ENCODE data around the gene KLF16. TPM values are rescaled to one million over a fixed set of nuclear protein-coding genes. Genes with fewer than 3 reads are reported as not detected.

Gene KLF16
- total RNA-seq, 1 donor from 2014 or later: 9.8 TPM

DNA sequence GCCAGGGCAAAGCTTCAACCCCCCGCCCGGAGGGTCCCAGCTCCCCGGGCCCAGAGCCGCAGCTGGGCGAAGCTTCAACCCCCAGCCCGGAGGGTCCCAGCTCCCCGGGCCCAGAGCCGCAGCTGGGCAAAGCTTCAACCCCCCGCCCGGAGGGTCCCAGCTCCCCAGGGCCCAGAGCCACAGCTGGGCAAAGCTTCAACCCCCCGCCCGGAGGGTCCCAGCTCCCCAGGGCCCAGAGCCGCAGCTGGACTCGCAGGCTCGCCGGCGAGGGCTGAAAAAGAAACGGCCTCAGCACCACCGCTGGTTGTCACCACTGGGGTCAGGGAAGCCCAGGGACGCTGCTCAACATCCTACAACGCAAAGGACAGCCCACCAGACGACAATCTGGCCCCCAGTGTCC is 20.3 kb downstream of the KLF16 start:
- no peak for DNase-seq (ENCODE audit: low read depth, low spot score)

GRCh38 chr19:1841209-1841924 is 22.0 kb downstream of the KLF16 start:
- no peak for DNase-seq (ENCODE audit: low read depth, low spot score)

- no peak for DNase-seq (ENCODE audit: low read depth, low spot score)
Measured at GRCh38 chr19:1840541-1841115, 22.8 kb downstream of the KLF16 start.

- DNase-seq (ENCODE audit: low read depth, low spot score): no peak
Measured at GRCh38 chr19:1839658-1840540, 23.5 kb downstream of the KLF16 start.

DNA sequence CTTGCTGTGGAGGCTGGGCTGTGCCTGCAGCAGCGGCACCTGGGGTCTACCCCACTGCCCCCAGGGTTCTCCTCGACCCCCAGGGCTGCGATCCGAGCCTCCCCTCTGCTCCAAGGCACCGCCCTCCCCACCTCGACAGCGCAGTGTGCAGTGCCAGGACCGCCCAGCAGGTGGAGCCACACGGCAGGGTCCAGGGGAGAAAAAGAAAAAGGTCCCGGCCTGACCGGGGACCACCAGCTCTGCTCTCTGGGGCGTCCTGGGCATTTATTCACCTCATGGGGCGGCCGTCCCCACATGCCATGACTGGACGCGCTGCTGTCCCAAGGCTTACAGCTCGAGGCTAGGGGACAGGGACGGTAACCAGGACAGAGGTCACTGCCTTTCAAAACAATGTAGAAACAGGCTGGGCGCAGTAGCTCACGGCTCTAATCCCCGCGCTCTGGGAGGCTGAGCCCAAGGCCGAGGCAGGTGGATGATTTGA is 25.7 kb downstream of the KLF16 start:
- DNase-seq (ENCODE audit: low read depth, low spot score): no peak

DNA sequence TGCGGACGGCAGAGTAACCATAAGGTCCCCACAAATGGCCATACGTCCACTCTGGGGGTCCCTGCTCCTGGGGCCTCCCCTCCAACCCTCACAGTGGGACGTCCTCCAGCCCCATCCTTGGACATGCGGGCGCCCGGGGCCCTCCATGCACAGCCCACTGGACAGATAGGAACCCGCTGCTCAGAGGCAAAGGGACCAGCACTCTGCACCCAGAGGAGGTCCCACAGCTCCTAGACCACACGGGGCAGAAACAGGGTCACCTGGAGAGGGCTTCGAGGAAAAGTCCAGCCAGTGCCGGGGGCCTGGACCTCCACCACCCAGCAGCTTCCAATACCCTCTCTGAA is 26.2 kb downstream of the KLF16 start:
- DNase-seq (ENCODE audit: low read depth, low spot score): no peak

- DNase-seq (ENCODE audit: low read depth, low spot score): no peak
Measured at GRCh38 chr19:1836458-1837221, 26.7 kb downstream of the KLF16 start.

DNA sequence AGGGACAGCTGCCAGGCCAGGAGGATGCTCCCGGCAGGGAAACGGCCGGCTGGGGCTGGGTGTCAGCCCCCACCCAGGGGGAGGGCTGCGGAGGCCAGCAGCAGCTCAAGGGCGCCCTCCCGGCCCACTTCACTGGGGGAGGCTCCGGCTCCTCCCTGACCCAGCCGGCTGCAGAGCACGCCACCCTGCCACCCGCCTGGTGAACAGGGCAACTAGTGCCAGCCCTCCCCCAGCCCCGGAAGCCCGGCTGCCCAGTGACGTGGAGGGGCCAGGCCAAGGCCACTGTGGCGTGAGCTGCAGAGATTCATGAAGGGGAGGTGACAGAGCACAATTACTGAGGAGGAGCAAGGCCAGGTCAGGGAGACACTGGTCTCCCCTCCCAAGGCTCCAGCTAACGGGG is 29.8 kb downstream of the KLF16 start:
- DNase-seq (ENCODE audit: low read depth, low spot score): no peak

- DNase-seq (ENCODE audit: low read depth, low spot score): no peak
Measured at GRCh38 chr19:1832046-1832663, 31.2 kb downstream of the KLF16 start.

GRCh38 chr19:1830978-1831377 is 32.4 kb downstream of the KLF16 start:
- no peak for DNase-seq (ENCODE audit: low read depth, low spot score)

GRCh38 chr19:1830568-1830967 is 32.8 kb downstream of the KLF16 start:
- no peak for DNase-seq (ENCODE audit: low read depth, low spot score)

DNA sequence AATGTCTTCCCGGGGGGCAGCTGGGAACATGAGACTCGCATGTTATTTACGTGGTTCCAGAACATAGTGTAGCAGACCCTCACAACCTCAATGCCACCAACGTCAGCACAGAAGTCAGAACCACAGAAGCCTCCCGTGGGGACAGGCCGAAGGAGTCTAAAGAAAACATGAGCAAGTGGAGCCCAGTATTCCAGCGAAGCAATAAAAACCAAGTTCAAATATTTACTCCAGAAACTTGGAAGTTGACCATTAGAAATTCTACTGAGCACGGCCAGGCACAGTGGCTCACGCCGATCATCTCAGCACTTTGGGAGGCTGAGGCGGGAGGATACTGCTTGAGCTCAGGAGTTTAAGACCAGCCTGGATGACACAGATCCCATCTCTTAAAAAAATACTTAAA is 33.4 kb downstream of the KLF16 start:
- DNase-seq (ENCODE audit: low read depth, low spot score): no peak

- DNase-seq (ENCODE audit: low read depth, low spot score): no peak
Measured at GRCh38 chr19:1828279-1829238, 34.8 kb downstream of the KLF16 start.

DNA sequence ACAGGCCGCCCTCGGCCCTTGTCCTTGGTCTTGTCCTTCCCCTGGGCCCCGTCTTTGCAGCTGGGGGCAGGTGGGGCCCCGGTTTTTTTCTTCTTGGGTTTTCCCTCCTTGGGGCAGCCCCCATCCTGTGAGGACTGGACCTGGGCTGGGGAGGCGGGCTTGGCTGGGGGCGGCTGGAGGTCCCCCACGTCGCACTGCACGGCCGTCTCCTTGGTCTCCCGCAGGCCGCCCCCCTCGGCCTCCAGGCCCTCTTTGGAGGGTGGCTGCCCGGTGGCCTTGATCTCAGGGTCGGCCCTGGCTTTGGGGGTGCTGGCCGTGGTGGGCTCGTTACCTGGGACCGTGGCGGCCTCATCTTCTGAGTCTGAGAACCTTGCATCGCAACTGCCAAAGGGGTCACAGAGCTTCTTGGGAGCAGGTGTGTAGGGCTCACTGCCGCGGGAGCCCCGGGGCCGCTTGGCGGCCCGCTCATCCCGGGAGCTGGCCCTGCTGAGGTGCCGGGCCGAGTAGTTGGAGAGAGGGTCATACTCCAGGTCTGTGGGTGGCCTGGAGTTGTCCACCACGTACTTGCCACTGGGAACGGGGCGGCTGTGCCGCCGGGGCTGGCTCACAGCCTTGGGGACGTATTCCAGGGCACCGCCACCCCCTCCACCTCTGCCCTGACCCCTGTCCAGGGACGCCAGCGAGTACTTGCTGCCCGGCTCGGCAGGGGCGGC is 35.7 kb downstream of the KLF16 start:
- DNase-seq (ENCODE audit: low read depth, low spot score): no peak

- DNase-seq (ENCODE audit: low read depth, low spot score): no peak
Measured at GRCh38 chr19:1826557-1827521, 36.5 kb downstream of the KLF16 start.

GRCh38 chr19:1825909-1826556 is 37.3 kb downstream of the KLF16 start:
- no peak for DNase-seq (ENCODE audit: low read depth, low spot score)

DNA sequence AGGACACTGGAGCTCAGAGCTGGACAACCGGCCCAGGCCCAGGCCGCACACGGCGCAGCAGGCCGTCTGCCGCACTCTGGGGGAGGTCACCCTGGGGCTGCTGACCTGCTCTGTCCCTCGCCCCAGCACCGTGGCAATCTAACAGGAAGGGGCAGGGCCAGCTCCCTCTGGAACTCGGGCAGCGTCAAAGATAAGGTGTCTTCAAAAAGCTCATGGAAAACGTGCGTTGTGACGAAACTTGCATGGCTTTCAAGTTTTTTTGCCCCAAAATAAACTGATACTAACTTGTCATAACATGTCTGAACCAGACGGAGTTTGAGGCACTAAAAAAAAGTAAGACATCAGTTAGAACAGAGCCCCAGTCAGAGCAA is 39.1 kb downstream of the KLF16 start:
- DNase-seq (ENCODE audit: low read depth, low spot score): no peak
